ENCODE data around the gene ACACA. TPM values are rescaled to one million over a fixed set of nuclear protein-coding genes. Genes with fewer than 3 reads are reported as not detected.

ACACA gene
- total RNA-seq, 1 donor from 2014 or later = 110 TPM

GRCh38 chr17:37280841-37281240, 125.8 kb downstream of the ACACA start:
- H3K27me3 ChIP-seq = no peaks in the 10 kb centered on the region
- H3K4me3 ChIP-seq = no peak overlapping the region
- TF ChIP-seq CTCF (IDR thresholded peaks at IDR 0.05) = no peak
- no peaks in the 10 kb centered on the region for H3K9me3 ChIP-seq
- H3K27ac ChIP-seq = no peak overlapping the region
- H3K36me3 ChIP-seq = peaks cover 28% of the 10 kb centered on the region
- DNase-seq (no peak), ATAC-seq (no peak)
- intact Hi-C loops (cut with DNase I) = no loop called here
- H3K4me1 ChIP-seq = peaks cover 11% of the 10 kb centered on the region

GRCh38 chr17:37278247-37278894, 128.3 kb downstream of the ACACA start:
- no peak for DNase-seq
- Histone ChIP-seq H3K4me3 (no peak overlapping the region), H3K27ac (no peak overlapping the region), H3K27me3 (no peaks in the 10 kb centered on the region), H3K4me1 (peaks cover 13% of the 10 kb centered on the region), H3K36me3 (peaks cover 32% of the 10 kb centered on the region), H3K9me3 (no peaks in the 10 kb centered on the region)
- TF ChIP-seq CTCF (IDR thresholded peaks at IDR 0.05) = no peak
- intact Hi-C loops (cut with DNase I) = no loop called here
- ATAC-seq = peak; percentile 57

- DNase-seq (no peak), ATAC-seq (no peak)
- peaks cover 29% of the 10 kb centered on the region for H3K36me3 ChIP-seq
- H3K27ac ChIP-seq = no peak overlapping the region
- no peak overlapping the region for H3K4me3 ChIP-seq
- no peak for TF ChIP-seq CTCF (IDR thresholded peaks at IDR 0.05)
- no peaks in the 10 kb centered on the region for H3K27me3 ChIP-seq
- H3K4me1 ChIP-seq = peaks cover 12% of the 10 kb centered on the region
- H3K9me3 ChIP-seq = no peaks in the 10 kb centered on the region
- intact Hi-C loops (cut with DNase I) = no loop called here
Observed at GRCh38 chr17:37276475-37276874, 130.2 kb downstream of the ACACA start.

GRCh38 chr17:37274461-37274860, 132.2 kb downstream of the ACACA start:
- H3K9me3 ChIP-seq = no peaks in the 10 kb centered on the region
- DNase-seq (no peak), ATAC-seq (peak; percentile 77)
- no peak for TF ChIP-seq CTCF (IDR thresholded peaks at IDR 0.05)
- peaks cover 38% of the 10 kb centered on the region for H3K36me3 ChIP-seq
- H3K27me3 ChIP-seq = no peaks in the 10 kb centered on the region
- intact Hi-C loops (cut with DNase I) = no loop called here
- peaks cover 12% of the 10 kb centered on the region for H3K4me1 ChIP-seq
- H3K4me3 ChIP-seq = no peak overlapping the region
- H3K27ac ChIP-seq = no peak overlapping the region

- peaks cover 12% of the 10 kb centered on the region for H3K4me1 ChIP-seq
- ATAC-seq = peak; percentile 71
Observed at GRCh38 chr17:37273409-37274051, 133.1 kb downstream of the ACACA start.

More at GRCh38 chr17:37273409-37274051, 133.1 kb downstream of the ACACA start:
- Histone ChIP-seq H3K27ac (no peak overlapping the region), H3K36me3 (peaks cover 43% of the 10 kb centered on the region), H3K4me3 (no peak overlapping the region), H3K9me3 (no peaks in the 10 kb centered on the region), H3K27me3 (no peaks in the 10 kb centered on the region)
- intact Hi-C loops (cut with DNase I) = no loop called here
- TF ChIP-seq CTCF (IDR thresholded peaks at IDR 0.05) = no peak
- DNase-seq = no peak

All from upper lobe of right lung (tissue), 1 donor.